H1 (cell line): ENCODE data around the gene KRT78. TPM values are rescaled to one million over a fixed set of nuclear protein-coding genes. Genes with fewer than 3 reads are reported as not detected.

Source experiments
- CTCF ChIA-PET: fragments of 300-600 bp; sonication (Branson Sonifier 250); formaldehyde crosslinking; loops from one replicate; lab custom pipeline; 2021; ENCODE audit not compliant: partially characterized antibody; lab: Charles Lee
- POLR2A ChIA-PET: fragments of 300-600 bp; sonication (Branson Sonifier 250); formaldehyde crosslinking; loops from one replicate; lab custom pipeline; 2021; ENCODE audit warnings: inconsistent platforms; ENCODE audit not compliant: partially characterized antibody; lab: Charles Lee
- DNase-seq, 2 experiments: peaks; one replicate each; pipeline versions ENCODE4 v3.0.0 to v3.0.0-alpha.2; 2010 to 2022; ENCODE audit warnings: low spot score in 2 of 2, low read depth in 1 of 2, mixed read lengths in 1 of 2
- FAIRE-seq: peaks from 2 replicates; lab custom pipeline; 2011; peaks lifted over from hg19 to GRCh38; lab: Jason Lieb, UNC
- H2AFZ ChIP-seq: 2 replicates; pipeline ENCODE4 v1.8.1; 2012; ENCODE audit warnings: low read length, inconsistent platforms
- H2AK5ac ChIP-seq: 2 replicates; pipeline ENCODE4 v1.6.1; 2013; ENCODE audit warnings: low read depth, low read length
- H2BK120ac ChIP-seq: replicated peaks from 2 replicates; pipeline ENCODE3; 2013; ENCODE audit warnings: low read depth, low read length, inconsistent platforms
- H2BK12ac ChIP-seq: 2 replicates; pipeline ENCODE4 v1.6.1; 2013; ENCODE audit warnings: low read depth, low read length
- H2BK15ac ChIP-seq: 2 replicates; pipeline ENCODE4 v1.6.1; 2013; ENCODE audit warnings: low read length
- H2BK20ac ChIP-seq: 2 replicates; pipeline ENCODE4 v1.6.1; 2013; ENCODE audit warnings: low read length
- H2BK5ac ChIP-seq: 2 replicates; pipeline ENCODE4 v1.6.1; 2013; ENCODE audit warnings: low read depth, low read length
- H3K14ac ChIP-seq: 2 replicates; pipeline ENCODE4 v1.6.1; 2013; ENCODE audit warnings: inconsistent platforms; ENCODE audit not compliant: insufficient read length
- H3K18ac ChIP-seq: 2 replicates; pipeline ENCODE4 v1.6.1; 2013; ENCODE audit warnings: low read length; ENCODE audit errors: extremely low read depth
- H3K23ac ChIP-seq: 2 replicates; pipeline ENCODE4 v1.6.1; 2013; ENCODE audit warnings: inconsistent platforms; ENCODE audit not compliant: insufficient read length
- H3K23me2 ChIP-seq: 2 replicates; pipeline ENCODE4 v1.6.1; 2013; ENCODE audit warnings: low read depth, low read length
- H3K27ac ChIP-seq: 2 replicates; pipeline ENCODE4 v1.6.1; 2011; ENCODE audit warnings: low read depth, low read length, inconsistent platforms
- H3K27me3 ChIP-seq, 4 experiments: replicated peaks in 1 of 4; 1 replicate in 1 of 4; 2 replicates in 3 of 4; pipeline versions ENCODE4 v1.6.1 to v1.8.1; 2011 to 2013; ENCODE audit warnings: low read length in 3 of 4, mild to moderate bottlenecking in 3 of 4, inconsistent platforms in 2 of 4, mixed read lengths in 2 of 4, moderate library complexity in 1 of 4; ENCODE audit not compliant: control insufficient read depth in 3 of 4, insufficient read depth in 3 of 4; ENCODE audit errors: extremely low read depth in 1 of 4
- H3K36me3 ChIP-seq, 4 experiments: 2 replicates each; pipeline versions ENCODE4 v1.6.1 to v1.8.1; 2011 to 2013; ENCODE audit warnings: mild to moderate bottlenecking in 4 of 4, low read length in 3 of 4, moderate library complexity in 2 of 4, control low read depth in 1 of 4, inconsistent platforms in 1 of 4; ENCODE audit not compliant: insufficient read depth in 4 of 4, control insufficient read depth in 2 of 4
- H3K4ac ChIP-seq: replicated peaks from 2 replicates; pipeline ENCODE3; 2013; ENCODE audit warnings: low read length, low read depth, mixed read lengths, inconsistent platforms; ENCODE audit not compliant: insufficient read length
- H3K4me1 ChIP-seq, 4 experiments: replicated peaks in 1 of 4; 1 replicate in 1 of 4; 2 replicates in 3 of 4; pipeline versions ENCODE4 v1.6.1 to v1.8.1; 2011 to 2013; ENCODE audit warnings: low read length in 3 of 4, inconsistent platforms in 2 of 4, mixed read lengths in 1 of 4; ENCODE audit not compliant: insufficient read depth in 4 of 4, control insufficient read depth in 3 of 4
- H3K4me2 ChIP-seq, 2 experiments: 2 replicates each; pipeline versions ENCODE4 v1.6.1 to v1.8.1; 2011 to 2013; ENCODE audit warnings: low read depth in 2 of 2, low read length in 2 of 2, control low read depth in 1 of 2, inconsistent platforms in 1 of 2, mild to moderate bottlenecking in 1 of 2; ENCODE audit not compliant: insufficient read depth in 1 of 2
- H3K4me3 ChIP-seq, 4 experiments: fragments of 200-600, 300-600 bp in 1 of 4; sonication (generic), shearing (Covaris generic), sonication (Bioruptor Twin) in 1 of 4; 2 replicates each; pipeline versions ENCODE4 v1.5.1 to v1.8.1; 2011 to 2016; ENCODE audit warnings: low read length in 4 of 4, low read depth in 3 of 4, control low read depth in 2 of 4, inconsistent platforms in 2 of 4, mild to moderate bottlenecking in 2 of 4, mixed read lengths in 1 of 4, moderate library complexity in 1 of 4; ENCODE audit not compliant: insufficient read depth in 2 of 4; ENCODE audit errors: extremely low read depth in 1 of 4
- H3K56ac ChIP-seq: replicated peaks from 2 replicates; pipeline ENCODE3; 2013; ENCODE audit warnings: low read depth, mild to moderate bottlenecking, mixed read lengths, low read length, inconsistent platforms; ENCODE audit not compliant: insufficient read length
- H3K79me1 ChIP-seq: 2 replicates; pipeline ENCODE4 v1.6.1; 2013; ENCODE audit warnings: low read depth, low read length, control low read depth
- H3K79me2 ChIP-seq, 2 experiments: 2 replicates each; pipeline versions ENCODE4 v1.6.1 to v1.8.1; 2012 to 2013; ENCODE audit warnings: low read length in 2 of 2, mild to moderate bottlenecking in 2 of 2, inconsistent platforms in 1 of 2; ENCODE audit not compliant: insufficient read depth in 2 of 2, control insufficient read depth in 1 of 2
- H3K9ac ChIP-seq, 4 experiments: replicated peaks in 1 of 4; 1 replicate in 1 of 4; 2 replicates in 3 of 4; pipeline versions ENCODE4 v1.6.1 to v1.8.1; 2011 to 2013; ENCODE audit warnings: low read depth in 3 of 4, low read length in 3 of 4, control low read depth in 2 of 4, mild to moderate bottlenecking in 2 of 4, moderate library complexity in 2 of 4, inconsistent platforms in 1 of 4; ENCODE audit errors: extremely low read depth in 1 of 4
- H3K9me3 ChIP-seq, 2 experiments: 2 replicates each; pipeline versions ENCODE4 v1.6.1 to v1.8.1; 2012 to 2013; ENCODE audit warnings: mild to moderate bottlenecking in 2 of 2, moderate library complexity in 2 of 2, control low read depth in 1 of 2, inconsistent platforms in 1 of 2, low read depth in 1 of 2, low read length in 1 of 2, mixed read lengths in 1 of 2; ENCODE audit not compliant: insufficient read depth in 2 of 2
- H4K20me1 ChIP-seq, 2 experiments: replicated peaks in 1 of 2; 2 replicates each; pipeline versions ENCODE3 to v1.8.1; 2011 to 2013; ENCODE audit warnings: inconsistent platforms in 2 of 2, low read length in 2 of 2, mild to moderate bottlenecking in 1 of 2; ENCODE audit not compliant: insufficient read depth in 2 of 2, control insufficient read depth in 1 of 2
- H4K5ac ChIP-seq: 2 replicates; pipeline ENCODE4 v1.6.1; 2013; ENCODE audit warnings: low read length, low read depth, mixed read lengths, inconsistent platforms; ENCODE audit not compliant: insufficient read length
- H4K8ac ChIP-seq: 2 replicates; pipeline ENCODE4 v1.8.0; 2013; ENCODE audit warnings: mild to moderate bottlenecking, moderate library complexity, low read length, inconsistent platforms; ENCODE audit not compliant: insufficient read depth; ENCODE audit errors: extremely low read depth
- H4K91ac ChIP-seq: replicated peaks from 2 replicates; pipeline ENCODE3; 2013; ENCODE audit warnings: low read length, mixed read lengths, inconsistent platforms; ENCODE audit not compliant: insufficient read length
- CHD1 ChIP-seq: IDR thresholded peaks from 2 replicates; pipeline ENCODE4 v1.6.1; 2012; ENCODE audit warnings: low read depth, low read length, improper control_type of control experiment
- EP300 ChIP-seq, 2 experiments: IDR thresholded peaks; 1 replicate in 1 of 2; 2 replicates in 1 of 2; pipeline ENCODE4 v1.6.1; 2011 to 2012; ENCODE audit warnings: low read depth in 2 of 2, low read length in 2 of 2, mild to moderate bottlenecking in 2 of 2, borderline replicate concordance in 1 of 2, inconsistent platforms in 1 of 2, moderate library complexity in 1 of 2
- FOSL1 ChIP-seq: IDR thresholded peaks from 2 replicates; pipeline ENCODE4 v1.6.1; 2011; ENCODE audit warnings: mild to moderate bottlenecking, low read depth, low read length, moderate library complexity; ENCODE audit not compliant: insufficient read depth
- RBBP5 ChIP-seq: IDR thresholded peaks from 2 replicates; pipeline ENCODE4 v1.7.1; 2012; ENCODE audit warnings: low read depth, mild to moderate bottlenecking, inconsistent platforms, low read length, moderate library complexity, borderline replicate concordance
- SIRT6 ChIP-seq: IDR thresholded peaks from one replicate; pipeline ENCODE4 v1.7.1; 2012; ENCODE audit warnings: low read length, inconsistent platforms
- SIX5 ChIP-seq: IDR thresholded peaks from 2 replicates; pipeline ENCODE4 v1.6.1; 2011; ENCODE audit warnings: mild to moderate bottlenecking, low read depth, low read length
- SP1 ChIP-seq: IDR thresholded peaks from 2 replicates; pipeline ENCODE4 v1.6.1; 2011; ENCODE audit warnings: low read depth, low read length
- SUZ12 ChIP-seq: fragments of 200-600 bp; sonication (generic); IDR thresholded peaks from 2 replicates; pipeline ENCODE4 v1.6.1; 2012; ENCODE audit warnings: mild to moderate bottlenecking, inconsistent platforms, low read length, moderate library complexity, mixed read lengths
- ZNF274 ChIP-seq: IDR thresholded peaks from 2 replicates; pipeline ENCODE4 v1.7.0; 2012; ENCODE audit warnings: low read length, borderline replicate concordance; ENCODE audit errors: extremely low read depth
- WGBS, 2 experiments: shearing (Covaris generic) in 1 of 2; methylation state at CpG; one replicate each; pipeline versions ENCODE4 v1.1.6 to v1.1.7; 2013 to 2015; ENCODE audit warnings: low lambda C conversion rate in 2 of 2, mixed read lengths in 2 of 2, inconsistent platforms in 1 of 2, low coverage in 1 of 2, missing lambda C conversion rate in 1 of 2; ENCODE audit not compliant: insufficient replicate concordance in 2 of 2, insufficient coverage in 1 of 2, insufficient read length in 1 of 2; ENCODE audit errors: extremely low coverage in 1 of 2, missing lambda C conversion rate in 1 of 2; 5-methylcytosine and 5-hydroxymethylcytosine counted together
- polyA plus RNA-seq, 7 experiments: library from polyadenylated mRNA; depleted of rRNA in 3 of 7; stranded (reverse) in 5 of 7; unstranded in 2 of 7; fragments of >200 nt in 5 of 7; fragments of 200-250 nt in 2 of 7; gene quantifications; 1 replicate in 5 of 7; 2 replicates in 1 of 7; 4 replicates in 1 of 7; pipeline versions ENCODE4 v1.2.1 to v1.2.3, GENCODE V29; 2011 to 2013; ENCODE audit warnings: missing spikeins in 2 of 7, mixed read lengths in 2 of 7
- total RNA-seq: library from RNA; stranded (reverse); fragmentation: NEBNext Ultra II Directional; extraction: Animal tissue kit (Norgen Biotek cat#: 25700); gene quantifications from 2 replicates; pipeline ENCODE4 v1.2.1, GENCODE V29; 2021

Gene KRT78
- total and polyA plus RNA-seq, 2 of the 8 experiments (the other 6 are each of a cell fraction or from before 2014, with no cell fraction given), result not detected

DNA sequence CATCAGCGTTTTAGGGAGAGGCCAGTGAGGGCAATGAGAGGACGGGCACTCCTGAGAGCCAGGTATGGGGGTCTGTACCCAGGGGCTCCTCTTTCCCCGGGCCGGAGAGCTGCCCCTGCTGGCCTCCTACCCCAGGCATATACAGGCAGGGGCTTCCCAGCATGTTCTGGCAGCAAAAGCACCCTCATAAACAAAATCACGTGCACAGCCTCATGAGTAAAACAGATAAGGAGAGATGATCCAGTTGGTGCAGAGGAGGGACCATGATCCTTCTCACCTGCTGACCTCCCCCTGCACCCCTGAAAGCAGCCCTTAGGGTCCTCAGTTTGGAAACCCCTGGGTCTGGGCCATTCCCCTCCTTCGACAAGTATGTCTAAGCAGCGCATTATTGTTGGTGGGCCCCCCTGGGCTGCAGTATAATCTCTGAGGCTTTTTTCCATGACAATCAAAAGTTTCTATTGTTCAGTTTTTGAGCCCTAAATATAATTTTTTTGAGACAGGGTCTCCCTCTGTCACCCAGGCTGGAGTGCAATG is 29.8 kb downstream of the KRT78 start:
- Histone ChIP-seq H3K4me1 (no peaks in the 10 kb centered on the region), H3K4me3 (no peak overlapping the region), H2AK5ac (no peak overlapping the region), H3K27ac (no peak overlapping the region), H2BK20ac (no peak overlapping the region), H4K5ac (no peak overlapping the region), H3K4me2 (no peak overlapping the region), H3K9me3 (no peaks in the 10 kb centered on the region), H4K20me1 (no peaks in the 10 kb centered on the region), H2BK5ac (no peak overlapping the region), H3K27me3 (no peaks in the 10 kb centered on the region), H3K56ac (no peak overlapping the region), H2BK12ac (no peak overlapping the region), H3K79me1 (no peaks in the 10 kb centered on the region), H3K14ac (no peak overlapping the region), H3K18ac (no peak overlapping the region), H2BK15ac (no peak overlapping the region), H3K9ac (no peak overlapping the region), H4K91ac (no peak overlapping the region), H3K36me3 (no peaks in the 10 kb centered on the region), H3K79me2 (no peaks in the 10 kb centered on the region), H3K4ac (no peak overlapping the region), H2AFZ (no peak overlapping the region; the same call in 1 of the 2 replicates), H3K23me2 (no peaks in the 10 kb centered on the region), H2BK120ac (no peak overlapping the region), H4K8ac (no peak overlapping the region; the same call in 1 of the 2 replicates), H3K23ac (no peak overlapping the region)
- FAIRE-seq (no peak), DNase-seq (no peak)
- TF ChIP-seq SP1 (no peak), ZNF274 (no peak), CHD1 (no peak), EP300 (IDR thresholded peaks at IDR 0.05; ENCODE audit: borderline replicate concordance in 1 of 2, low read depth in 2 of 2, low read length in 2 of 2) (no peak), SUZ12 (no peak), SIRT6 (no peak), FOSL1 (no peak), SIX5 (no peak), RBBP5 (no peak)
- WGBS, 2 experiments, result 75% methylated on average over 7 of the region's 7 CpGs; no CpG with 5 or more reads in 1 of the 2 experiments
- POLR2A ChIA-PET, result no interaction called here
- CTCF ChIA-PET, result interaction anchor here (0.7 to 1.2 kb wide), 3 partner anchors 11 to 412 kb away, joined by 3 read pairs; no protein-coding TSS in a partner anchor
